ENCODE measurements around the gene TMEM59L. TPM values are rescaled to one million over a fixed set of nuclear protein-coding genes. Genes with fewer than 3 reads are reported as not detected.

The TMEM59L gene
- total RNA-seq, 6 donors from 2014 or later: 0.30 to 2.8 (median 1.0) TPM; not detected in 2

GRCh38 chr19:18651300-18651699, 38.6 kb downstream of the TMEM59L start:
- H3K4me3 ChIP-seq: no peak overlapping the region
- ATAC-seq (ENCODE audit: low FRiP score in 2 of 2) (no peak), DNase-seq (no peak)
- no peaks in the 10 kb centered on the region for H3K36me3 ChIP-seq
- TF ChIP-seq, protein P1, sequence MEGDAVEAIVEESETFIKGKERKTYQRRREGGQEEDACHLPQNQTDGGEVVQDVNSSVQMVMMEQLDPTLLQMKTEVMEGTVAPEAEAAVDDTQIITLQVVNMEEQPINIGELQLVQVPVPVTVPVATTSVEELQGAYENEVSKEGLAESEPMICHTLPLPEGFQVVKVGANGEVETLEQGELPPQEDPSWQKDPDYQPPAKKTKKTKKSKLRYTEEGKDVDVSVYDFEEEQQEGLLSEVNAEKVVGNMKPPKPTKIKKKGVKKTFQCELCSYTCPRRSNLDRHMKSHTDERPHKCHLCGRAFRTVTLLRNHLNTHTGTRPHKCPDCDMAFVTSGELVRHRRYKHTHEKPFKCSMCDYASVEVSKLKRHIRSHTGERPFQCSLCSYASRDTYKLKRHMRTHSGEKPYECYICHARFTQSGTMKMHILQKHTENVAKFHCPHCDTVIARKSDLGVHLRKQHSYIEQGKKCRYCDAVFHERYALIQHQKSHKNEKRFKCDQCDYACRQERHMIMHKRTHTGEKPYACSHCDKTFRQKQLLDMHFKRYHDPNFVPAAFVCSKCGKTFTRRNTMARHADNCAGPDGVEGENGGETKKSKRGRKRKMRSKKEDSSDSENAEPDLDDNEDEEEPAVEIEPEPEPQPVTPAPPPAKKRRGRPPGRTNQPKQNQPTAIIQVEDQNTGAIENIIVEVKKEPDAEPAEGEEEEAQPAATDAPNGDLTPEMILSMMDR (IDR thresholded peaks at IDR 0.05): no peak
- TF ChIP-seq POLR2A (IDR thresholded peaks at IDR 0.05) (no peak), EP300 (IDR thresholded peaks at IDR 0.05) (no peak), POLR2AphosphoS5 (IDR thresholded peaks at IDR 0.05) (no peak)
- peak overlapping the region; percentile 71 to 85 (median 80) for H3K27ac ChIP-seq
- 89 to 93% methylated on average over 1 of the region's 1 CpG for WGBS, 2 donors
- no peaks in the 10 kb centered on the region for H3K9me3 ChIP-seq
- peaks cover 22 to 30% (median 26%) of the 10 kb centered on the region in 4 donors for H3K4me1 ChIP-seq
- H3K27me3 ChIP-seq: no peaks in the 10 kb centered on the region

DNA sequence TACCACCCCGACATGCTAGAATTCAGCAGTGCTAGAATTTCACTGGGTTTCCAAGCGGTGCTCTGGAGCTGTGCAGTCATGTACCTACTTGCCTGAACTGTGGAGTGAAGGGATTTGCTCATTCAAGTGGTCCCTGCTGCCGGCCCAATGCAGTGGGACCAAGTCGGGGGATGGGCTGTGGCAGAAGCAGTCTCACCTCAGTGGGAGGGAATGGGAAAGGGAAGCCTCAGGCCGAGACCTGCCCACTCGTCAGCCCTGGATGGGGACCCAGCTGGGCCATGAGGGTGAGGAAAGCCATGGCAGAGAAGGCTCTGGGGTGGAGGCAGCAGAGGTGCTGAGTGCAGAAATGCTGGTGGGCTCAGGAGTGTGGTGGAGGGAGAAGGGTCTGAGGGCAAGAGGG, 39.1 kb downstream of the TMEM59L start:
- TF ChIP-seq POLR2AphosphoS5 (IDR thresholded peaks at IDR 0.05) (no peak), EP300 (IDR thresholded peaks at IDR 0.05) (no peak), POLR2A (IDR thresholded peaks at IDR 0.05) (no peak)
- TF ChIP-seq, protein P1 (IDR thresholded peaks at IDR 0.05): no peak
- WGBS, 2 donors: 83 to 88% methylated on average over 4 to 6 of the region's 6 CpGs
- H3K4me1 ChIP-seq: peaks cover 22 to 30% (median 24%) of the 10 kb centered on the region in 4 donors
- peak overlapping the region in 3 of 4 donors; percentile 71 to 85 (median 84) for H3K27ac ChIP-seq
- ATAC-seq (ENCODE audit: low FRiP score in 2 of 2) (no peak), DNase-seq (no peak)
- H3K36me3 ChIP-seq: no peaks in the 10 kb centered on the region
- no peaks in the 10 kb centered on the region for H3K9me3 ChIP-seq
- H3K4me3 ChIP-seq: no peak overlapping the region
- H3K27me3 ChIP-seq: no peaks in the 10 kb centered on the region

- WGBS, 2 donors: 67 to 93% methylated on average over 1 of the region's 1 CpG
- no peaks in the 10 kb centered on the region for H3K9me3 ChIP-seq
- no peak for DNase-seq
- H3K36me3 ChIP-seq: no peaks in the 10 kb centered on the region
- no peak overlapping the region for H3K27ac ChIP-seq
- no peak for TF ChIP-seq POLR2AphosphoS5 (IDR thresholded peaks at IDR 0.05)
- TF ChIP-seq, protein P1 (IDR thresholded peaks at IDR 0.05): no peak
- no peak for TF ChIP-seq POLR2A (IDR thresholded peaks at IDR 0.05)
- TF ChIP-seq EP300 (IDR thresholded peaks at IDR 0.05): no peak
- no peak overlapping the region for H3K4me3 ChIP-seq
- ATAC-seq (ENCODE audit: low FRiP score in 2 of 2): no peak
- H3K4me1 ChIP-seq: peaks cover 16 to 26% (median 20%) of the 10 kb centered on the region in 4 donors
- H3K27me3 ChIP-seq: no peaks in the 10 kb centered on the region
Measured at GRCh38 chr19:18653853-18654252, 41.2 kb downstream of the TMEM59L start.

- Histone ChIP-seq H3K9me3 (no peaks in the 10 kb centered on the region), H3K4me1 (peaks cover 10 to 26% (median 15%) of the 10 kb centered on the region in 4 donors), H3K36me3 (no peaks in the 10 kb centered on the region), H3K27ac (no peak overlapping the region), H3K27me3 (no peaks in the 10 kb centered on the region), H3K4me3 (no peak overlapping the region)
- 97% methylated on average over 7 of the region's 7 CpGs for WGBS, 2 donors
- no peak for TF ChIP-seq POLR2A (IDR thresholded peaks at IDR 0.05)
- no peak for TF ChIP-seq EP300 (IDR thresholded peaks at IDR 0.05)
- TF ChIP-seq, protein P1 (IDR thresholded peaks at IDR 0.05): no peak
- TF ChIP-seq POLR2AphosphoS5 (IDR thresholded peaks at IDR 0.05): no peak
- ATAC-seq (ENCODE audit: low FRiP score in 2 of 2) (no peak), DNase-seq (no peak)
Measured at GRCh38 chr19:18654469-18654868, 41.8 kb downstream of the TMEM59L start.

DNA sequence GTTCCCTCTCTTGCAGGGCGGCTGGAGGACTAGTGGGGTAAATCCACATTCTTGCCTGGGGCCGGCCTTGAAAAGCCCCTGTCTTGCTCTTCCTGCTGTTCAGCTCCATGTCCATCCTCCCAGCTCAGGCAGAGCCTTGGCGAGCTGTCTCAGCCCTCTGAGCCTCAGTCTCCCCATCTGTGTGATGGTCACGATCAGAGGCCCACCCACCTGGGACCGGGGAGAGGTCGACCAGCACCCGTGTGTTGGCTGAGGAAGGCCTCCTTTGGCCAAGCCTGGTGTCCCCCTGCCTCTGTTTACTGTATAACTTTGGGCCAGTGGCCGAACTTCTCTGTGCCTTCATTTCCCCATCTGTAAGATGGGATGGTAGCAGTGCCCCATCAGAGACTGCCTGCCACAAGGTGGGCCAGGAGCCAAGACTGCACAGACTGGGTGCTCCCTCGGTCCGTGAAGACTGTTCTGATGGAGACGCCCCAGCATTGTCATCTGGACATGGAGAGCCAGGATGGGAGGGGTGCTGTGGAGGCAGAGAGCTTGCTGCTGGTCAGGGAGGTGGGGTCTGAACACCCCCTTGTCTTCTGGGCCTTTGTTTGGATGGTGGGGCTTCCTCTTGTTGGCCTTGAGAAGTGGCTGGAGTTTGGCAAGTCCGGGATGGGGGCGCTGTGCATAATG, 42.6 kb downstream of the TMEM59L start:
- Histone ChIP-seq H3K36me3 (no peaks in the 10 kb centered on the region), H3K9me3 (no peaks in the 10 kb centered on the region), H3K27me3 (no peaks in the 10 kb centered on the region), H3K4me3 (no peak overlapping the region), H3K27ac (no peak overlapping the region), H3K4me1 (peaks cover 5 to 24% (median 13%) of the 10 kb centered on the region in 4 donors)
- ATAC-seq (ENCODE audit: low FRiP score in 2 of 2): no peak
- WGBS, 2 donors: 94 to 97% methylated on average over 5 to 13 of the region's 13 CpGs
- DNase-seq: no peak
- TF ChIP-seq EP300 (IDR thresholded peaks at IDR 0.05): no peak
- no peak for TF ChIP-seq POLR2AphosphoS5 (IDR thresholded peaks at IDR 0.05)
- no peak for TF ChIP-seq POLR2A (IDR thresholded peaks at IDR 0.05)
- TF ChIP-seq, protein P1 (IDR thresholded peaks at IDR 0.05): no peak
